Ovary (tissue), 9 donors: ENCODE results near the gene SBF2. TPM values are rescaled to one million over a fixed set of nuclear protein-coding genes. Genes with fewer than 3 reads are reported as not detected.

Experiments
- DNase-seq, 5 donors: peaks; one replicate each; pipeline ENCODE4 v3.0.0-alpha.2; 2019 to 2020
- H3K27ac ChIP-seq, 2 donors: fragments of 200-600 bp; one replicate each; pipeline versions ENCODE4 v1.5.1 to v1.8.0; 2019 to 2022
- H3K27me3 ChIP-seq: fragments of 200-600 bp; one replicate; pipeline ENCODE4 v1.8.0; 2022
- H3K36me3 ChIP-seq: fragments of 200-600 bp; sonication (generic); one replicate; pipeline ENCODE4 v1.5.1; 2019
- H3K4me1 ChIP-seq: one replicate; pipeline ENCODE4 v1.8.1; 2013; ENCODE audit warnings: mild to moderate bottlenecking, moderate library complexity; ENCODE audit not compliant: insufficient read depth
- H3K4me3 ChIP-seq: fragments of 200-600 bp; sonication (generic); one replicate; pipeline ENCODE4 v1.5.1; 2017
- H3K9me3 ChIP-seq, 2 donors: fragments of 200-600 bp in 1 of 2; sonication (generic) in 1 of 2; one replicate each; pipeline versions ENCODE4 v1.5.1 to v1.8.1; 2013 to 2019; ENCODE audit warnings: mild to moderate bottlenecking in 1 of 2, moderate library complexity in 1 of 2
- EP300 ChIP-seq: sonication (generic); formaldehyde crosslinking; IDR thresholded peaks from one replicate; pipeline ENCODE4 v1.6.1; 2017; ENCODE audit warnings: antibody characterized with exemption
- POLR2A ChIP-seq: fragments of 450-650 bp; IDR thresholded peaks from one replicate; pipeline ENCODE4 v1.6.1; 2017; ENCODE audit warnings: antibody characterized with exemption, mild to moderate bottlenecking, moderate library complexity
- WGBS, 3 donors: extraction: QIAGEN DNeasy Blood & Tissue Kit in 1 of 3; methylation state at CpG; one replicate each; pipeline versions ENCODE4 v1.1.5 to v1.1.7; 2013 to 2017; 5-methylcytosine and 5-hydroxymethylcytosine counted together
- intact Hi-C, 4 donors: fragments of 100-400 bp; cut with DNase I; formaldehyde crosslinking; loops; one replicate each; pipeline versions ENCODE4 v1.11.0 to v1.15.1; 2022 to 2023
- polyA plus RNA-seq, 2 donors: library from polyadenylated mRNA; stranded (reverse); fragments of 200-250 nt in 1 of 2; fragments of 350-450 nt in 1 of 2; fragmentation: Illumina TruSeq in 1 of 2; extraction: RNeasy Lipid Tissue Mini Kit (QIAGEN cat#74804) in 1 of 2; gene quantifications; one replicate each; pipeline ENCODE4 v1.2.3, GENCODE V29; 2013 to 2014
- total RNA-seq, 7 donors: library from RNA; depleted of rRNA in 2 of 7; stranded (reverse); fragments of >200 nt in 2 of 7; fragmentation: NEBNext Ultra II Directional in 3 of 7; extraction: Animal tissue kit (Norgen Biotek cat#: 25700) in 3 of 7; gene quantifications; one replicate each; pipeline versions ENCODE4 v1.1.0 to v1.2.4, GENCODE V29; 2016 to 2023
- TF ChIP-seq, protein P1 (sequence below), 3 donors: fragments of 450-650 bp in 2 of 3; fragments of 200-600 bp in 1 of 3; IDR thresholded peaks; one replicate each; pipeline versions ENCODE4 v1.5.1 to v1.8.0; 2016 to 2022; ENCODE audit warnings: antibody characterized with exemption in 3 of 3, mild to moderate bottlenecking in 1 of 3
- donor health status: DM: no; HTN: no; CAD: no; lungs with moderate emphysema.
- donor health status: DM: no; HTN: no; CAD: no.
- donor health status: Bipolar disorder and iron deficiency.
- donor health status: DM: yes; HTN: yes; CAD: no.
- donor health status: DM: no; HTN: no; CAD: no.
- donor health status: DM: yes; HTN: yes; CAD: no.

Gene SBF2
- total and polyA plus RNA-seq, 9 donors: 27.4 to 77.5 (median 50.8) TPM

DNA sequence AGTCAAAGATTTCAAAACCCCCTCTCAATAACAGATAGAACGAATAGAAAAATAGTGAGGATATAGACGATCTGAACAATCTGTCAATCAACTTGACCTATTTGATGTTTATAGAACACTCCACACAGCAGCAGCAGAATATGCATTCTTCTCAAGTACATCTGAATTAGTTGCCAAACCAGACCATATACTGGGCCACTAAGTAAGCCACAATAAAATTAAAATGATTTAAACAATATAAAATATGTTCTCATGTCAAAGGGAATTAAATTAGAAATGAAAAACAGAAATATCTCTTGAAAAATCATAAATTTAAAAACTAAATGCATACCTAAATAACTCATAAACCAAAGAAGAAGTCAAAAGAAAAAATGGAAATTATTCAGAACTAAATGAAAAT lies 229.2 kb downstream of the SBF2 start:
- no peak for DNase-seq
- no peaks in the 10 kb centered on the region for H3K36me3 ChIP-seq
- H3K9me3 ChIP-seq: no peaks in the 10 kb centered on the region
- TF ChIP-seq EP300 (no peak), POLR2A (no peak)
- TF ChIP-seq, protein P1, sequence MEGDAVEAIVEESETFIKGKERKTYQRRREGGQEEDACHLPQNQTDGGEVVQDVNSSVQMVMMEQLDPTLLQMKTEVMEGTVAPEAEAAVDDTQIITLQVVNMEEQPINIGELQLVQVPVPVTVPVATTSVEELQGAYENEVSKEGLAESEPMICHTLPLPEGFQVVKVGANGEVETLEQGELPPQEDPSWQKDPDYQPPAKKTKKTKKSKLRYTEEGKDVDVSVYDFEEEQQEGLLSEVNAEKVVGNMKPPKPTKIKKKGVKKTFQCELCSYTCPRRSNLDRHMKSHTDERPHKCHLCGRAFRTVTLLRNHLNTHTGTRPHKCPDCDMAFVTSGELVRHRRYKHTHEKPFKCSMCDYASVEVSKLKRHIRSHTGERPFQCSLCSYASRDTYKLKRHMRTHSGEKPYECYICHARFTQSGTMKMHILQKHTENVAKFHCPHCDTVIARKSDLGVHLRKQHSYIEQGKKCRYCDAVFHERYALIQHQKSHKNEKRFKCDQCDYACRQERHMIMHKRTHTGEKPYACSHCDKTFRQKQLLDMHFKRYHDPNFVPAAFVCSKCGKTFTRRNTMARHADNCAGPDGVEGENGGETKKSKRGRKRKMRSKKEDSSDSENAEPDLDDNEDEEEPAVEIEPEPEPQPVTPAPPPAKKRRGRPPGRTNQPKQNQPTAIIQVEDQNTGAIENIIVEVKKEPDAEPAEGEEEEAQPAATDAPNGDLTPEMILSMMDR (IDR thresholded peaks at IDR 0.05): no peak
- no peaks in the 10 kb centered on the region for H3K27me3 ChIP-seq
- intact Hi-C loops: no loop called here
- 87 to 88% (median 88%) methylated on average over 2 of the region's 2 CpGs for WGBS, 3 donors
- no peak overlapping the region for H3K4me3 ChIP-seq
- H3K27ac ChIP-seq: no peak overlapping the region
- no peaks in the 10 kb centered on the region for H3K4me1 ChIP-seq

DNA sequence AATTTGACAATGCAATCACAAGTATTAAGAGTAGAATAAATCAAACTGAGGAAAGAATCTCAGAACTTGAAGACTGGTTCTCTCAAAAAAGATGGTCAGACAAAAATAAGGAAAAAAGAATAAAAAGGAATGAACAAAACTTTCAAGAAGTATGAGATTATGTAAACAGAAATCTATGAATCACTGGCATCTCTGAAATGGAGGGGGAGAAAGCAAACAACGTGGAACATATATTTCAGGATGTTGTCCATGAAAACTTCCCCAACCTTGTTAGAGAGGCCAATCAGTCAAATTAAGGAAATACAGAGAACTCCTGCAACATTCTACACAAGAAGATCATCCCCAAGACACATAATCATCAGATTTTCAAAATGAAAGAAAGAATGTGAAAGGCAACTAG lies 235.7 kb downstream of the SBF2 start:
- Histone ChIP-seq H3K27me3 (no peaks in the 10 kb centered on the region), H3K9me3 (no peaks in the 10 kb centered on the region), H3K27ac (no peak overlapping the region), H3K4me1 (peaks cover 5% of the 10 kb centered on the region), H3K36me3 (no peaks in the 10 kb centered on the region), H3K4me3 (no peak overlapping the region)
- TF ChIP-seq, protein P1 (IDR thresholded peaks at IDR 0.05): no peak
- TF ChIP-seq EP300 (no peak), POLR2A (no peak)
- no peak for DNase-seq
- intact Hi-C loops: no loop called here
- 89 to 100% (median 98%) methylated on average over 1 of the region's 1 CpG for WGBS, 3 donors

DNA sequence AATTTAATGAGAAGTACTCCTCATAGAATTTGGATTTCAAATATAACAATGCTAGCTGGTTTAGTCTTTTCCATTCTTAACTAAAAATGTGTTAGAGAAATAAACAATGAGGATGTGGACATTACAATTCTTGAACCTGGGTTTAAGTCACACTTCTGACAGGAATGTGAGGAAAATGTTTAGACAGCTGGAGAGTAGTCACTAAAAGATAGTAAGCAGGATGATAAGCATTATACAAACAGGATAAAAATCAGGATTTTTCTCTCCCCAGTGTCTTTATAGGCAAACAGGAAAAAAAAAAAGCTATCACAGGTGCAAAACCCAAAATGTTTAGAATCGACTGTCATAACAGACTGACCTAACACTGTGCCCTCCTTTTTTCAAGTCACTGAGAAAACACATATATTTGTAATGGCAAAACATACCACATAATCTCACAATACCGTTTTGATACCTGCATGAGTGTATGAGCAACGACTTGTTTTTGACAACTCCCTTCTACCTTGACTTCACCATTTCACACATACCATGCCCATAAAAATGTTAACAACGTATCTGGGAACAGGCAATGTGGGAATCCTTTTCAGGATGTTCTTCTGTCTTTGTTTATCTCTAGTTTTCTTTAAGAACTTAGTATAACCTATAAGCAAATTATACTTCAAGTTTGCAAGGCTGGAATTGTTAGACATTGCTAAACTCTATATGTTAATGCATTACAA lies 242.0 kb downstream of the SBF2 start:
- DNase-seq: no peak
- H3K4me1 ChIP-seq: peaks cover 5% of the 10 kb centered on the region
- intact Hi-C loops: no loop called here
- TF ChIP-seq, protein P1 (IDR thresholded peaks at IDR 0.05): no peak
- no peak for TF ChIP-seq EP300
- TF ChIP-seq POLR2A: no peak
- 11 to 33% (median 13%) methylated on average over 4 of the region's 4 CpGs for WGBS, 3 donors
- no peaks in the 10 kb centered on the region for H3K27me3 ChIP-seq
- no peaks in the 10 kb centered on the region for H3K9me3 ChIP-seq
- no peaks in the 10 kb centered on the region for H3K36me3 ChIP-seq
- H3K27ac ChIP-seq: no peak overlapping the region
- no peak overlapping the region for H3K4me3 ChIP-seq

DNA sequence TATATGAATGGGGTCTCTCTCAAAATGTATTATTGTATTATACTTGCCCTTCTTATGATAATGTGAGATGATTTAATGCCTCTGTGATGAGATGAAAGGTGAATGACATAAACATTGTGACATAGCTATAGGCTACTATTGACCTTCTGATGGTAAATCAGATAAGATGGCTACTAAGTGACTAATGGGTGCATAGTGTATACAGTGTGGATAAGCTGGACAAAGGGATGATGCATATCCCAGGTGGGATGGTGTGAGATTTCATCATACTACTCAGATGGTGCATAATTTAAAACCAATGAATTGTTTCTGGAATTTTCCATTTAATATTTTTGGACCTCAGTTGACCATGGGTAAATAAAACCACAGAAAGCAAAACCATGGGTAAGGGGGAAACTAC lies 243.5 kb downstream of the SBF2 start:
- H3K4me3 ChIP-seq: no peak overlapping the region
- no peaks in the 10 kb centered on the region for H3K36me3 ChIP-seq
- peaks cover 3% of the 10 kb centered on the region for H3K4me1 ChIP-seq
- intact Hi-C loops: no loop called here
- no peak overlapping the region for H3K27ac ChIP-seq
- TF ChIP-seq EP300: no peak
- TF ChIP-seq, protein P1 (IDR thresholded peaks at IDR 0.05): no peak
- no peak for TF ChIP-seq POLR2A
- no peaks in the 10 kb centered on the region for H3K27me3 ChIP-seq
- no peak for DNase-seq
- no peaks in the 10 kb centered on the region for H3K9me3 ChIP-seq
